ENCODE results near the gene LZTR1. TPM values are rescaled to one million over a fixed set of nuclear protein-coding genes. Genes with fewer than 3 reads are reported as not detected.

The LZTR1 gene
- total and polyA plus RNA-seq, 2 donors from 2014 or later, result 24.3 to 66.4 TPM

GRCh38 chr22:20985720-20986119, 3.6 kb downstream of the LZTR1 start:
- DNase-seq, result peak in 1 of 5 donors; percentile 32
- no peak overlapping the region for H3K27ac ChIP-seq (ENCODE audit: low read depth in 2 of 2, low read length in 2 of 2)
- no peaks in the 10 kb centered on the region for H3K9me3 ChIP-seq (ENCODE audit: control insufficient read depth in 2 of 3, insufficient read depth in 1 of 3, low read length in 3 of 3)
- H3K9ac ChIP-seq (ENCODE audit: low read length in 3 of 3), result no peak overlapping the region
- intact Hi-C loops (cut with DNase I), result no loop called here
- TF ChIP-seq CTCF (IDR thresholded peaks at IDR 0.05; ENCODE audit: borderline replicate concordance, extremely low read depth, insufficient read depth), result no peak
- peaks cover 0 to 5% (median 2%) of the 10 kb centered on the region in 3 donors for H3K36me3 ChIP-seq (ENCODE audit: control insufficient read depth in 2 of 3, insufficient read depth in 3 of 3, low read length in 3 of 3)
- H3K4me3 ChIP-seq (ENCODE audit: low read length in 3 of 3), result no peak overlapping the region
- FAIRE-seq, result no peak
- H3K4me1 ChIP-seq (ENCODE audit: control insufficient read depth in 2 of 3, insufficient read depth in 2 of 3, low read depth in 1 of 3, low read length in 3 of 3), result peaks cover 0 to 16% (median 15%) of the 10 kb centered on the region in 3 donors
- H3K27me3 ChIP-seq (ENCODE audit: control insufficient read depth, insufficient read depth, low read length), result no peaks in the 10 kb centered on the region

GRCh38 chr22:20986365-20986764, 4.3 kb downstream of the LZTR1 start:
- Histone ChIP-seq H3K9ac (ENCODE audit: low read length in 3 of 3) (no peak overlapping the region), H3K27ac (ENCODE audit: low read depth in 2 of 2, low read length in 2 of 2) (no peak overlapping the region), H3K27me3 (ENCODE audit: control insufficient read depth, insufficient read depth, low read length) (no peaks in the 10 kb centered on the region), H3K36me3 (ENCODE audit: control insufficient read depth in 2 of 3, insufficient read depth in 3 of 3, low read length in 3 of 3) (peaks cover 0 to 5% (median 2%) of the 10 kb centered on the region in 3 donors), H3K4me3 (ENCODE audit: low read length in 3 of 3) (no peak overlapping the region), H3K4me1 (ENCODE audit: control insufficient read depth in 2 of 3, insufficient read depth in 2 of 3, low read depth in 1 of 3, low read length in 3 of 3) (peaks cover 0 to 9% (median 9%) of the 10 kb centered on the region in 3 donors), H3K9me3 (ENCODE audit: control insufficient read depth in 2 of 3, insufficient read depth in 1 of 3, low read length in 3 of 3) (no peaks in the 10 kb centered on the region)
- no peak for FAIRE-seq
- no peak for TF ChIP-seq CTCF (IDR thresholded peaks at IDR 0.05; ENCODE audit: borderline replicate concordance, extremely low read depth, insufficient read depth)
- intact Hi-C loops (cut with DNase I), result no loop called here
- no peak for DNase-seq

DNA sequence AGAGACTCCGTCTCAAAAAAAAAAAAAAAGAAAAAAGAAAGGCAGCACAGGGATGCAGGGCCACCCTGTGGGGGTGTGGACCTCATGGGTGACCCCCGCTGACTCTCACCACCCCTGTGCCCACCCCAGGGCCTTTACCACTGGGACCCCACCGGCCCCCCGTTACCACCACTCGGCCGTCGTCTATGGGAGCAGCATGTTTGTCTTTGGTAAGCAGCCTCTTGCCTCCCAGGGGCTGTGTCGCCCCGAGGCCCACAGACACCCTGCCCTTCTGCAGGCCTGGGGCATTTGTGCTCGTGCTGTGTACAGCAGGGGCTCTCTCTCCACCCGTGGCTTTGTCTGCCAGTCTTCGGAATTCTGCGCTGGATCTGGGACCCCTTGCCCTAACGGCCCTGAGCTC, 5.3 kb downstream of the LZTR1 start:
- Histone ChIP-seq H3K36me3 (ENCODE audit: control insufficient read depth in 2 of 3, insufficient read depth in 3 of 3, low read length in 3 of 3) (peaks cover 0 to 13% (median 3%) of the 10 kb centered on the region in 3 donors), H3K9me3 (ENCODE audit: control insufficient read depth in 2 of 3, insufficient read depth in 1 of 3, low read length in 3 of 3) (no peaks in the 10 kb centered on the region), H3K4me1 (ENCODE audit: control insufficient read depth in 2 of 3, insufficient read depth in 2 of 3, low read depth in 1 of 3, low read length in 3 of 3) (peaks cover 0 to 7% (median 6%) of the 10 kb centered on the region in 3 donors), H3K4me3 (ENCODE audit: low read length in 3 of 3) (no peak overlapping the region), H3K27ac (ENCODE audit: low read depth in 2 of 2, low read length in 2 of 2) (no peak overlapping the region), H3K9ac (ENCODE audit: low read length in 3 of 3) (no peak overlapping the region), H3K27me3 (ENCODE audit: control insufficient read depth, insufficient read depth, low read length) (no peaks in the 10 kb centered on the region)
- no peak for TF ChIP-seq CTCF (IDR thresholded peaks at IDR 0.05; ENCODE audit: borderline replicate concordance, extremely low read depth, insufficient read depth)
- intact Hi-C loops (cut with DNase I), result no loop called here
- peak in 1 of 5 donors; percentile 66 for DNase-seq
- FAIRE-seq, result no peak

All from kidney (tissue), 14 donors.